ENCODE data around the gene C1orf115.

GRCh38 chr1:220655961-220656740 is 34.0 kb upstream of the C1orf115 start:
- TF ChIP-seq CTCF (IDR thresholded peaks at IDR 0.05), result no peak
- no peak for TF ChIP-seq POLR2A (IDR thresholded peaks at IDR 0.05; ENCODE audit: low read depth)
- no peak for TF ChIP-seq EP300 (IDR thresholded peaks at IDR 0.05)
- TF ChIP-seq POLR2AphosphoS5 (IDR thresholded peaks at IDR 0.05), result no peak

Data from esophagus muscularis mucosa (tissue), 4 donors.